Rectal smooth muscle tissue (tissue), 1 donor: ENCODE measurements around the gene BICC1.

Experiments used
- H3K27ac ChIP-seq: one replicate; pipeline ENCODE4 v1.7.0; 2013; ENCODE audit warnings: low read depth, low read length, inconsistent platforms
- H3K27me3 ChIP-seq: one replicate; pipeline ENCODE4 v1.7.0; 2013; ENCODE audit warnings: low read length; ENCODE audit not compliant: control insufficient read depth, insufficient read depth
- H3K36me3 ChIP-seq: one replicate; pipeline ENCODE4 v1.7.0; 2013; ENCODE audit warnings: low read length; ENCODE audit not compliant: control insufficient read depth, insufficient read depth
- H3K4me1 ChIP-seq: one replicate; pipeline ENCODE4 v1.7.0; 2013; ENCODE audit warnings: low read length; ENCODE audit not compliant: control insufficient read depth, insufficient read depth
- H3K4me3 ChIP-seq: one replicate; pipeline ENCODE4 v1.7.0; 2013; ENCODE audit warnings: low read length
- H3K9ac ChIP-seq: one replicate; pipeline ENCODE4 v1.7.0; 2013; ENCODE audit warnings: low read length

Gene BICC1

DNA sequence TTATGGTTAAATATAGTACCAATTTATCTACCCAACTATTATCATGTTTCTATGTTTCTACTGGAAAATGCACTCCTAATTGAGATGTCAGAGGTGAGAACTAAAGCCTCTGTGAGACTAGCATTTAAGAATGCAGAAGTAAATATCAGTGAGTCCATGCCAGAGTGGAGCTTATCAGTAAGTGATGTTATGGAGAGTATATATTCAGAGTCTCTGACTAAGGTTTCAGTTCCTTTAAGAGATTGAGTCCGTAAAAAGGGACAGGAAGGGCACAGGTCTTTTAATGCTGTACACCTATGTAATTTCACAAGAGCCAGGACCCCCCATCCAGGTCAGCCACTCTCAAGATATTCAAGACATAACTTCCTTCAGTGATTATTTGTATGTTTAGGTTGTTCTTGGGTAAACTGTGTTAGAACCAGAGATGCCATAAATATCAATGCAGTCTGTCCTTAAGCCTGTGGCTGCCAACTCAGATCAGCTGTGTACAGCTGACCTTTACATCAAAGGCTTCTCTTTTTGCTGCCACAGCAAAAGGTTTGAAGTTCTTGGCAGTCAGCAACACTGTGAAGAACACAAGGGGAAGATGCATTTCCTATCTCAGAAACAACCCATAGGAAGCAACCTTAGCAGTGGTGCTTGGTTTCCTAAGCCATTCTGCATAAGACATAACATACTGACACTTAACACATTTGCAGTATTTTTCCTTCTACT, 244.8 kb downstream of the BICC1 start:
- Histone ChIP-seq H3K9ac (no peak overlapping the region), H3K27ac (peak overlapping the region; percentile 22), H3K4me1 (peaks cover 2% of the 10 kb centered on the region), H3K36me3 (no peaks in the 10 kb centered on the region), H3K4me3 (no peak overlapping the region), H3K27me3 (no peaks in the 10 kb centered on the region)

- H3K27ac ChIP-seq: no peak overlapping the region
- no peak overlapping the region for H3K4me3 ChIP-seq
- no peak overlapping the region for H3K9ac ChIP-seq
- no peaks in the 10 kb centered on the region for H3K36me3 ChIP-seq
- no peaks in the 10 kb centered on the region for H3K27me3 ChIP-seq
- peaks cover 2% of the 10 kb centered on the region for H3K4me1 ChIP-seq
These were observed 245.6 kb downstream of the BICC1 start for GRCh38 chr10:58758321-58758720.

GRCh38 chr10:58764087-58764747, 251.5 kb downstream of the BICC1 start:
- no peak overlapping the region for H3K27ac ChIP-seq
- no peaks in the 10 kb centered on the region for H3K36me3 ChIP-seq
- H3K4me1 ChIP-seq: no peaks in the 10 kb centered on the region
- no peak overlapping the region for H3K9ac ChIP-seq
- no peak overlapping the region for H3K4me3 ChIP-seq
- no peaks in the 10 kb centered on the region for H3K27me3 ChIP-seq

- no peak overlapping the region for H3K27ac ChIP-seq
- no peaks in the 10 kb centered on the region for H3K27me3 ChIP-seq
- no peaks in the 10 kb centered on the region for H3K36me3 ChIP-seq
- no peak overlapping the region for H3K9ac ChIP-seq
- no peak overlapping the region for H3K4me3 ChIP-seq
- H3K4me1 ChIP-seq: no peaks in the 10 kb centered on the region
These were observed 253.2 kb downstream of the BICC1 start for GRCh38 chr10:58765910-58766309.

DNA sequence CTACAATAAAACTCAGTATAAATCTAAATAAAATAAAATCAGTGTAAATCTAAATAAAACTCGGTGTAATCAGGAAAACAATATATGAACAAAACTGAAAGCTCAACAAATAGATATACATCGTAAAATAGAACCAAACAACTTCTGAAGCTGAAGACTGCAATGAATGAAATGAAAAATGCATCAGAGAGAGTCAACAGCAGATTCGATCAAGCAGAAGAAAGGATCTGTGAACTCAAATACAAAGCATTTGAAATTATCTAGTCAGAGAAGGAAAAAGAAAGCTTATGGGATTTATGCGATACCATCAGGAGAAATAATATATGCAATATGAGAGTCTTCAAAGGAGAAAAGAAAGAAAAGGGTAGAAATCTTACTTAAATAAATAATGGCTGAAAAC, 255.0 kb downstream of the BICC1 start:
- Histone ChIP-seq H3K27me3 (no peaks in the 10 kb centered on the region), H3K27ac (no peak overlapping the region), H3K36me3 (no peaks in the 10 kb centered on the region), H3K4me1 (no peaks in the 10 kb centered on the region), H3K4me3 (no peak overlapping the region), H3K9ac (no peak overlapping the region)

DNA sequence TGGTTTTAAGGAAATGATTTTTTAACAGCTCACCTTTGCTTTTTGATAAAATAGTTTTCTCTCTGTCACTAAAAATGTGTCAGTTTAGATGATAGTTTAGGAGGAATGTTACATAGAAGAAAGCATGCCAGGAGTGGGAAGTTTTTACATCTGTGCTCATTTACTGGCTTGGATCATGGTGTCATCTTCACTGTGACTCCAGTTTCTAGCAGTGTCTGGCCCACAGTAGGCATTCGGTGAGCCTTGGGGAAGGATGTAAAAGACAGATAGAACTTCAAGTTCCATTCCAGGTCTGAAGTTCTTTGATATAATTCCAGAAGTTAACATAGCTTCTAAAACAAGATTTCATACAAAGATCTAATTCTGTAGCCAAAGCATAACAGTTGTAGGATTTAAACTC, 259.2 kb downstream of the BICC1 start:
- H3K36me3 ChIP-seq: no peaks in the 10 kb centered on the region
- no peaks in the 10 kb centered on the region for H3K27me3 ChIP-seq
- H3K27ac ChIP-seq: no peak overlapping the region
- H3K4me1 ChIP-seq: no peaks in the 10 kb centered on the region
- no peak overlapping the region for H3K4me3 ChIP-seq
- no peak overlapping the region for H3K9ac ChIP-seq

DNA sequence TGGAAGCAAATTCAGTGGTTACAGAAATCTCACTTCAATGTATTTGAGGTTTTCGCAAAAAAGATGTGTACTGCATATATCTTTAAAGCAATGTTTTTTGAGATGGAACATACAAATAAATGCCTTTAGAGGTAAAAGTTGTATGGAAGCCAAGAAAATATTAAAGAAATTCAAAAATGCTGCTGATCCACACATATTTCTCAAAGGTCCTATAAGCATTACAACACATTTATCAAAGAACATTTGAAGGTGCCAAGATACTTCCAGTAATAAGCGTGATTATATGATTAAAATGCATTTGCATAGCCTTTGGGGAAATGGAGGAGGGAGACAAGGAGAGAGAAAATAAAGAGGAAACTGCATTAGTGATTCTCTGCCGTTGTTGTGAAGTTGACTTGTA, 260.1 kb downstream of the BICC1 start:
- Histone ChIP-seq H3K4me3 (no peak overlapping the region), H3K9ac (no peak overlapping the region), H3K36me3 (no peaks in the 10 kb centered on the region), H3K27me3 (no peaks in the 10 kb centered on the region), H3K27ac (no peak overlapping the region), H3K4me1 (no peaks in the 10 kb centered on the region)

DNA sequence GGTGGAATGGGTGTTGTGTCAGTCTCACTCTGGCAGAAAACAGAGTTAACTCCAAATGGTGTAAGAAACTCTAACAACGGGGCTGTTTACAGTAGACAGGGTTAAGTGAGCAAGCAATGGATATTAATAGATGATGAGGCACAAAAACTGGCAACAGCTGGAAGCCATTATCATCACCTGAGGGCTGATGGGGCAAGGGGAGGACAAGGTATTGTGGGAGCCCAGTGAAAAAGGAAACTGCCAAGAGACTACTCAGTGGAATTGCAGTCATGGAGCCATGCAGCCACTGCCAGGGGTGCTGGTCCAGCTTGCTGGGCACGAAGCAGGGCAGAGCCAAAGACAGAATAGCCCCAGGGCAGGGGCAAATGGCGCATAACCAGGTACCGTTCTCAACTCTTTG, 260.7 kb downstream of the BICC1 start:
- Histone ChIP-seq H3K4me1 (no peaks in the 10 kb centered on the region), H3K27ac (no peak overlapping the region), H3K9ac (no peak overlapping the region), H3K36me3 (no peaks in the 10 kb centered on the region), H3K4me3 (no peak overlapping the region), H3K27me3 (no peaks in the 10 kb centered on the region)

- H3K36me3 ChIP-seq: no peaks in the 10 kb centered on the region
- H3K9ac ChIP-seq: no peak overlapping the region
- H3K4me1 ChIP-seq: no peaks in the 10 kb centered on the region
- no peak overlapping the region for H3K4me3 ChIP-seq
- no peaks in the 10 kb centered on the region for H3K27me3 ChIP-seq
- H3K27ac ChIP-seq: no peak overlapping the region
These were observed 261.3 kb downstream of the BICC1 start for GRCh38 chr10:58773944-58774343.

DNA sequence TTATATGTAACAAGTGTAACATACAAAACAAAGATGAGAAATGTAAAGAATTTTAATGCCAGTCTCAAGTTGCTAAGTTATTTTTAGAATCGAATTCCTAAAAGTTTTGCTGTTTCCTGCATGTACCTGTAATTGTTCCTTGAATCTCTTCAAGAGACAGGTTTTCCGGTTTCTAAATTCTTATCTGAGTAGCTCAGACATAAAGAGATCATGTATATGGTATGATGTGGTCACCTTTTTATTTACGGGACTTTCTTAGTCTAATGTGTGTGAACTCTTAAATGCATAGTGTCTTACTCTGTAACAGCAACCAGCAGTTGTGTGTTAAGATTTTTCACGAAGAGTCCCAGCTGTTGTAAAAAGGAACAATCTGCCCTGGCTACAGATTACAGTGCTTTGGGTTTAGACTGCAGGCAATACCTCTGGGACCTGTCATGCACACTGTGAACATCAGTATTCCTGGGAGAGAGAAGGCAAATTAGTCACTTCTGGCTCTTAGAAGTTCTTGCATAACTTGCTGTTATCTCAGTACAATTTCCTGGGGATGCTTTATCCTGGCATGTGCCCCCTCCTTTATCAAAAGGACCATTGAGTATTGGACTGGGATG, 263.4 kb downstream of the BICC1 start:
- no peak overlapping the region for H3K4me3 ChIP-seq
- H3K36me3 ChIP-seq: no peaks in the 10 kb centered on the region
- no peak overlapping the region for H3K27ac ChIP-seq
- no peaks in the 10 kb centered on the region for H3K4me1 ChIP-seq
- H3K27me3 ChIP-seq: no peaks in the 10 kb centered on the region
- H3K9ac ChIP-seq: no peak overlapping the region

GRCh38 chr10:58776568-58777318, 264.1 kb downstream of the BICC1 start:
- H3K27ac ChIP-seq: no peak overlapping the region

DNA sequence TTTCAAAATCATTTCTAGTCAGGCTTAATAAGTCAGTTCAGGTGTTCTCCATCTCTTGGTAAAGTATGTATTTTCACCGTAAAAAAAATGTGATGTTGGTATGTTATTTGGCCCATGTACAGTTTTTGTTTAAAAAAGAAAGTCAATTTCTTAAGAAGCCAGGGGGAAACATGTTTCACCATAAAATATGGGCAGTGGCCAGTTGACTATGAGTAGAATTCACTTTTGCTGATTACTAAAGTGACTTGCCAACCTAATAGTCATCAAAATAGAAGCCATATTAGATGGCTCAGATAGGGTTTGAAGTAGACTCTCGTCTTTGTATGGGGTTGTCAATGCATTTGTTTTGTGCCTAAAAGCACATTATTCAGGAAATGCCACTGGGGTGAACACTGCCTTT, 266.3 kb downstream of the BICC1 start:
- Histone ChIP-seq H3K36me3 (no peaks in the 10 kb centered on the region), H3K9ac (no peak overlapping the region), H3K4me3 (no peak overlapping the region), H3K27me3 (no peaks in the 10 kb centered on the region), H3K27ac (no peak overlapping the region), H3K4me1 (no peaks in the 10 kb centered on the region)

More at GRCh38 chr10:58776568-58777318, 264.1 kb downstream of the BICC1 start:
- Histone ChIP-seq H3K36me3 (no peaks in the 10 kb centered on the region), H3K4me1 (no peaks in the 10 kb centered on the region), H3K4me3 (no peak overlapping the region), H3K27me3 (no peaks in the 10 kb centered on the region), H3K9ac (no peak overlapping the region)
